ENCODE data around the gene AP3D1.

Gene AP3D1

GRCh38 chr19:2139385-2140137 lies 11.8 kb downstream of the AP3D1 start:
- no peak overlapping the region for H3K4me3 ChIP-seq (IDR thresholded peaks at IDR 0.05; ENCODE audit: insufficient read depth, low read depth, low read length)
- H3K36me3 ChIP-seq (ENCODE audit: insufficient read depth), result no peaks in the 10 kb centered on the region
- no peaks in the 10 kb centered on the region for H4K20me1 ChIP-seq (ENCODE audit: insufficient read depth)
- no peak overlapping the region for H3K9ac ChIP-seq
- peaks cover 39% of the 10 kb centered on the region for H3K79me2 ChIP-seq (ENCODE audit: insufficient read depth, low read depth)
- no peaks in the 10 kb centered on the region for H3K4me1 ChIP-seq (ENCODE audit: low read depth, poor library complexity, severe bottlenecking)
- H3K27ac ChIP-seq, result no peak overlapping the region
- no peak for TF ChIP-seq CTCF (conservative IDR thresholded peaks at IDR 0.05; ENCODE audit: low read depth, low read length)
- H3K4me2 ChIP-seq, result no peak overlapping the region
- H3K27me3 ChIP-seq (ENCODE audit: insufficient read depth, low read depth), result no peaks in the 10 kb centered on the region
- H2AFZ ChIP-seq (ENCODE audit: low read depth), result no peak overlapping the region

GRCh38 chr19:2138061-2138728 lies 13.2 kb downstream of the AP3D1 start:
- Histone ChIP-seq H4K20me1 (ENCODE audit: insufficient read depth) (no peaks in the 10 kb centered on the region), H3K4me3 (IDR thresholded peaks at IDR 0.05; ENCODE audit: insufficient read depth, low read depth, low read length) (no peak overlapping the region), H3K27me3 (ENCODE audit: insufficient read depth, low read depth) (no peaks in the 10 kb centered on the region), H3K36me3 (ENCODE audit: insufficient read depth) (no peaks in the 10 kb centered on the region), H3K4me1 (ENCODE audit: low read depth, poor library complexity, severe bottlenecking) (no peaks in the 10 kb centered on the region), H3K27ac (no peak overlapping the region), H3K79me2 (ENCODE audit: insufficient read depth, low read depth) (peaks cover 25% of the 10 kb centered on the region), H3K4me2 (no peak overlapping the region), H3K9ac (no peak overlapping the region), H2AFZ (ENCODE audit: low read depth) (no peak overlapping the region)
- no peak for TF ChIP-seq CTCF (conservative IDR thresholded peaks at IDR 0.05; ENCODE audit: low read depth, low read length)

DNA sequence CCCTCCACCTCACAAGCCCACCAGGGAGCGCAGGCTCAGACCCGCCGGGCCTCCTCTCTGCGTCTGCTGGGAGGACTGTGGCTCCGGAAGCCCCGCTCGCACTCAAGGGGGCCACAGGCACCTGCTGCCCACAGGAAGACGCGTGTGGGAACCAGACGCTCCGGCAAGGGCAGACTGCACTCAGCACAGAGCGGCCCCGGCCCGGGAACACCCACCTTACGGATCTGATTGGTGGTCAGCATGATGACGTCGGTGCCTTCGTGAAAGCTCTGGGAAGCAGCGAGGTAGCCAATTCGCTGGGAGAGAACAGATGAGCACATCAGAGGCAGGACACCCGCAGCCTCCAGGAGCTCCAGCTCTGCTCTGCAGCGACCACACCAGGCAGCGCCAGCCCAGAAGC lies 14.6 kb downstream of the AP3D1 start:
- Histone ChIP-seq H3K4me3 (IDR thresholded peaks at IDR 0.05; ENCODE audit: insufficient read depth, low read depth, low read length) (no peak overlapping the region), H3K9ac (no peak overlapping the region), H3K27me3 (ENCODE audit: insufficient read depth, low read depth) (no peaks in the 10 kb centered on the region), H4K20me1 (ENCODE audit: insufficient read depth) (no peaks in the 10 kb centered on the region), H3K36me3 (ENCODE audit: insufficient read depth) (no peaks in the 10 kb centered on the region), H3K4me1 (ENCODE audit: low read depth, poor library complexity, severe bottlenecking) (no peaks in the 10 kb centered on the region), H3K79me2 (ENCODE audit: insufficient read depth, low read depth) (peaks cover 11% of the 10 kb centered on the region; the same call in 1 of the 2 replicates), H3K27ac (no peak overlapping the region), H2AFZ (ENCODE audit: low read depth) (no peak overlapping the region), H3K4me2 (no peak overlapping the region)
- TF ChIP-seq CTCF (conservative IDR thresholded peaks at IDR 0.05; ENCODE audit: low read depth, low read length), result no peak

DNA sequence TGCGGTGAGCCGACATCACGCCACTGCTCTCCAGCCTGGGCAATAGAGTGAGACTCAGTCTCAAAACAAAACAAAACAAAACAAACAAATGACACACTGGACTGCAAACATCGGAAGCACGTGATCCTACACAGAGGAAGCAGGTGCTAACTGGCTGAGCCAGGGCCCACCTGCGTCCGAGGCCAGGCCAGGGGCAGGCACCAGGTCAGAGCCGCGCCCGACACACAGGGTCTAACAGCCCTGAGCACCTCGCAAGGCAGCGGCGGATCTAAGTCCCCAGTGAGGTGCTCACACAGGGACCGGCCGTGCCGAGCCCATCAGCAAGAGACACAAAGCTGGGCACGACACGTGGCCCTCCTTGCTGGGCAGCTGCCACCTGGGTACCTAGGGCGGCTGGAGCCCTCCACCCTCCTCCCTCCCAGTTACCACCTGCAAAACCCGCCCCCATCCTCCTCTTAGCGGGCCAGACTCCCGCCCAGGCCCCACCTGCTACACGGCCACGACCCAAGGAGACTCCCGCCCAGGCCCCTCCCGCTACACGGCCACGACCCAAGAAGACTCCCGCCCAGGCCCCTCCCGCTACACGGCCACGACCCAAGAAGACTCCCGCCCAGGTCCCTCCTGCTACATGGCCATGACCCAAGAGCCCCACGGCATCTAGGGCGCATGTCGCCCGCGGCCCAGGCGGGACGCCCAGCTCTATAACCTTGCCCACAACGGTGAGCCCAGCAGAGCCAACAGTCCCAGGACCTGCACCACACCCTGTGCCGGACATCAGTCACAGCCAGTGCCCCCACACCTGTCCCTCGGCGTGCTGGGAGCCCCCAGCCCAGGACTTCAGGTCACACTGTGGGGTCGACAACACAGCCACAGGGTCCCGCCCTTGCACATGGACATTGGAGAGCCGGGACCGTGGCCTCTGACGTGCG lies 15.6 kb downstream of the AP3D1 start:
- peaks cover 1% of the 10 kb centered on the region; the same call in 1 of the 2 replicates for H3K79me2 ChIP-seq (ENCODE audit: insufficient read depth, low read depth)
- no peaks in the 10 kb centered on the region for H3K36me3 ChIP-seq (ENCODE audit: insufficient read depth)
- TF ChIP-seq CTCF (conservative IDR thresholded peaks at IDR 0.05; ENCODE audit: low read depth, low read length), result no peak
- no peaks in the 10 kb centered on the region for H3K27me3 ChIP-seq (ENCODE audit: insufficient read depth, low read depth)
- H3K4me2 ChIP-seq, result no peak overlapping the region
- no peak overlapping the region for H3K9ac ChIP-seq
- H2AFZ ChIP-seq (ENCODE audit: low read depth), result no peak overlapping the region
- H4K20me1 ChIP-seq (ENCODE audit: insufficient read depth), result no peaks in the 10 kb centered on the region
- no peak overlapping the region for H3K4me3 ChIP-seq (IDR thresholded peaks at IDR 0.05; ENCODE audit: insufficient read depth, low read depth, low read length)
- H3K27ac ChIP-seq, result no peak overlapping the region
- H3K4me1 ChIP-seq (ENCODE audit: low read depth, poor library complexity, severe bottlenecking), result no peaks in the 10 kb centered on the region
